AG10803 (cell line): ENCODE results near the gene ELFN2.
A peak's percentile ranks its signal among the peaks of the same experiment; 100 is the strongest.

Experiments used
- DNase-seq: peaks from one replicate; pipeline ENCODE4 v3.0.0; 2010; ENCODE audit warnings: low read depth
- H3K4me3 ChIP-seq: 2 replicates; pipeline ENCODE4 v1.5.1; 2011; ENCODE audit warnings: mild to moderate bottlenecking, low read length, control low read depth
- CTCF ChIP-seq: conservative IDR thresholded peaks from 2 replicates; pipeline ENCODE4 v1.5.1; 2011; ENCODE audit warnings: mild to moderate bottlenecking, low read length, control low read depth, inconsistent platforms

The ELFN2 gene

GRCh38 chr22:37337204-37337943 lies 89.9 kb downstream of the ELFN2 start:
- no peak overlapping the region for H3K4me3 ChIP-seq
- peak; percentile 13 for DNase-seq
- no peak for TF ChIP-seq CTCF

- no peak for DNase-seq
- no peak for TF ChIP-seq CTCF
- no peak overlapping the region for H3K4me3 ChIP-seq
Observed at GRCh38 chr22:37336579-37336978, 90.7 kb downstream of the ELFN2 start.

GRCh38 chr22:37335806-37336199 lies 91.5 kb downstream of the ELFN2 start:
- TF ChIP-seq CTCF, result no peak
- H3K4me3 ChIP-seq, result no peak overlapping the region
- DNase-seq, result no peak

GRCh38 chr22:37334859-37335805 lies 92.1 kb downstream of the ELFN2 start:
- no peak overlapping the region for H3K4me3 ChIP-seq
- no peak for TF ChIP-seq CTCF
- no peak for DNase-seq

GRCh38 chr22:37334461-37334858 lies 92.8 kb downstream of the ELFN2 start:
- no peak for DNase-seq
- H3K4me3 ChIP-seq, result no peak overlapping the region
- TF ChIP-seq CTCF, result no peak

- TF ChIP-seq CTCF, result no peak
- no peak for DNase-seq
- no peak overlapping the region for H3K4me3 ChIP-seq
Observed at GRCh38 chr22:37333724-37334460, 93.4 kb downstream of the ELFN2 start.
